Loucy (cell line): ENCODE results near the gene LOC128125822.

Experiments used
- H2AFZ ChIP-seq: fragments of 200-600 bp; sonication (generic); 2 replicates; pipeline ENCODE4 v1.6.0; 2016; ENCODE audit warnings: antibody characterized with exemption, mild to moderate bottlenecking, low read length, moderate library complexity
- H3F3A ChIP-seq: fragments of 200-600 bp; 2 replicates; pipeline ENCODE4 v1.6.0; 2016; ENCODE audit warnings: antibody characterized with exemption, low read depth, mild to moderate bottlenecking
- H3K27me3 ChIP-seq: fragments of 200-600 bp; sonication (generic); 2 replicates; pipeline ENCODE4 v1.6.1; 2014; ENCODE audit warnings: low read length, mild to moderate bottlenecking; ENCODE audit not compliant: insufficient read depth, poor library complexity, severe bottlenecking
- H3K36me3 ChIP-seq: fragments of 200-600 bp; sonication (generic); 2 replicates; pipeline ENCODE4 v1.6.1; 2016; ENCODE audit warnings: low read length; ENCODE audit not compliant: insufficient read depth
- H3K4me1 ChIP-seq: fragments of 200-600 bp; sonication (generic); 2 replicates; pipeline ENCODE4 v1.5.1; 2014; ENCODE audit warnings: low read length, mild to moderate bottlenecking; ENCODE audit not compliant: insufficient read depth, poor library complexity, severe bottlenecking
- H3K4me2 ChIP-seq: fragments of 200-600 bp; sonication (generic); 2 replicates; pipeline ENCODE4 v1.6.0; 2014; ENCODE audit warnings: antibody characterized with exemption, low read length, low read depth, mild to moderate bottlenecking; ENCODE audit not compliant: poor library complexity, severe bottlenecking
- H3K4me3 ChIP-seq: fragments of 200-600 bp; sonication (generic); 2 replicates; pipeline ENCODE4 v1.5.1; 2014; ENCODE audit warnings: low read length, mild to moderate bottlenecking, mixed read lengths; ENCODE audit not compliant: poor library complexity, severe bottlenecking
- H3K79me2 ChIP-seq: fragments of 200-600 bp; sonication (generic); 2 replicates; pipeline ENCODE4 v1.6.1; 2014; ENCODE audit warnings: low read length; ENCODE audit not compliant: insufficient read depth
- H3K9ac ChIP-seq: fragments of 200-600 bp; sonication (generic); 2 replicates; pipeline ENCODE4 v1.6.0; 2014; ENCODE audit warnings: mild to moderate bottlenecking, low read depth, low read length, moderate library complexity; ENCODE audit not compliant: poor library complexity, severe bottlenecking
- H3K9me2 ChIP-seq: fragments of 200-600 bp; sonication (generic); replicated peaks from 2 replicates; pipeline ENCODE4 v1.6.1; 2016; ENCODE audit warnings: low read depth, low read length, mixed read lengths
- H3K9me3 ChIP-seq: fragments of 200-600 bp; sonication (generic); 2 replicates; pipeline ENCODE4 v1.6.1; 2014; ENCODE audit warnings: mild to moderate bottlenecking, antibody characterized with exemption, low read length, low read depth; ENCODE audit not compliant: insufficient read depth
- H4K20me1 ChIP-seq: fragments of 200-600 bp; sonication (generic); 2 replicates; pipeline ENCODE4 v1.6.0; 2014; ENCODE audit warnings: antibody characterized with exemption, low read length, mild to moderate bottlenecking; ENCODE audit not compliant: insufficient read depth, poor library complexity, severe bottlenecking
- CTCF ChIP-seq: fragments of 200-600 bp; sonication (generic); conservative IDR thresholded peaks from 2 replicates; pipeline ENCODE4 v1.5.1; 2014; ENCODE audit warnings: mild to moderate bottlenecking, antibody characterized with exemption, low read length
- EZH2phosphoT487 ChIP-seq: fragments of 200-600 bp; IDR thresholded peaks from 2 replicates; pipeline ENCODE4 v1.6.1; 2018; ENCODE audit warnings: antibody characterized with exemption, mild to moderate bottlenecking, moderate library complexity, borderline replicate concordance

The LOC128125822 gene

DNA sequence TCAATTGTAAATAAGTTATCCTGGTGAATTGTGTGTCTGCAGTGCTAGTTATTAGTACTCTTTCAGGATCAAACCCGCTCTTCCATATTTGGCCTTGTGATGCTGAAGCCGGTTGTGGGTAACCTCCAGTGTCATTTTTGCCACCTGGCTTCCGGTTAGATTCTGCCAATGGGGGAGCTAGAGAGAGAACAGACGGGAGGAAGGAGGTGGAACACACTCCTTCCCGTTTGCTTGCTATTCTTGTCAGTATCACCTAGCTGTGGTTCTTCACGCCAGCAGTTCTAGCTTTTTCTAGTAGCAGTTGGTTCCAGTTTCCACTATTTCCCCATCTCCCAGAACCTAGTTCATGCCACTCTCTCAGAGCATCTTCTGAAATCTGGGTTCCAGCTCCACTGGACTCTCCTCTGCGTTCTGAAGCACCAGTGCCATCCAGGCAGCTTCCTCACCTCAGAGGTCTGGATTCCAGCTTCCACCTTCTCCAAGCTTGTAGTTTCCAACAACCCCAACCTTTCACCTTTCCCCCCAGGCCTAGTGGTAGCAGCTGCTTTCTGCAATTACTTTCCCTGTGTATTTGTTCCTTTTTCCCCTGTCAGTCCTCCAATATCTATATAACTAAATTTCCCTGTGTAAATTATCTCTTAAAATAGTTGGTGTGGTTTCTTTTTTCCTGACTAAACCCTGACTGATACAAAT lies 46.9 kb upstream of the LOC128125822 start:
- H3K27me3 ChIP-seq = no peaks in the 10 kb centered on the region
- H3K4me1 ChIP-seq = no peaks in the 10 kb centered on the region
- H3K79me2 ChIP-seq = no peaks in the 10 kb centered on the region
- H3F3A ChIP-seq = no peaks in the 10 kb centered on the region
- H3K9me3 ChIP-seq = no peaks in the 10 kb centered on the region
- no peak overlapping the region for H3K4me3 ChIP-seq
- TF ChIP-seq CTCF (no peak), EZH2phosphoT487 (no peak)
- no peaks in the 10 kb centered on the region for H3K9me2 ChIP-seq
- no peaks in the 10 kb centered on the region for H3K36me3 ChIP-seq
- H3K9ac ChIP-seq = no peak overlapping the region
- no peaks in the 10 kb centered on the region for H4K20me1 ChIP-seq
- H2AFZ ChIP-seq = no peak overlapping the region
- H3K4me2 ChIP-seq = no peak overlapping the region

DNA sequence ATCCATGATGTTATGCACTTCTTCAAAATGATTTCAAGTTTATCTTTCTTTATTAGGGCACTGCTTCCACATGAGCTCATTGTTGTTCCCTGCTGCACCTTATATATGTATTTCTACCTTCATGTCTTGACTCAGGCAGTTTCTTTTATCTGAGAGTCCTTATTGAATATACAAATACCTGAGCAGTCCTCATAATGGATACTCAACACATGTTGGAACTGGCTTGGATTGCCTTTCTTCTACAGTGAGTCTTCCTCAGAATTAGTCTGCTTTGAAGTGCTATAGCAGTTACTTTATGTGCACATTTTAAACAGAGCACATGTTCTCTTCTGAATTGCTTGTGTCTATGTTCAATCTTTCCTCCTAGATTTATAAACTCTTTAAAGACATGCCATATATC lies 45.3 kb upstream of the LOC128125822 start:
- H3K4me3 ChIP-seq = no peak overlapping the region
- no peak overlapping the region for H2AFZ ChIP-seq
- no peaks in the 10 kb centered on the region for H3K4me1 ChIP-seq
- H3K79me2 ChIP-seq = no peaks in the 10 kb centered on the region
- H3K27me3 ChIP-seq = no peaks in the 10 kb centered on the region
- H3F3A ChIP-seq = no peaks in the 10 kb centered on the region
- H3K9me2 ChIP-seq = no peaks in the 10 kb centered on the region
- no peaks in the 10 kb centered on the region for H3K9me3 ChIP-seq
- no peaks in the 10 kb centered on the region for H3K36me3 ChIP-seq
- no peak for TF ChIP-seq EZH2phosphoT487
- TF ChIP-seq CTCF = no peak
- no peak overlapping the region for H3K4me2 ChIP-seq
- H3K9ac ChIP-seq = no peak overlapping the region
- H4K20me1 ChIP-seq = no peaks in the 10 kb centered on the region

- H4K20me1 ChIP-seq = no peaks in the 10 kb centered on the region
- H3K9me3 ChIP-seq = no peaks in the 10 kb centered on the region
- no peak overlapping the region for H3K9ac ChIP-seq
- H3K36me3 ChIP-seq = no peaks in the 10 kb centered on the region
- no peaks in the 10 kb centered on the region for H3F3A ChIP-seq
- H2AFZ ChIP-seq = no peak overlapping the region
- no peaks in the 10 kb centered on the region for H3K27me3 ChIP-seq
- H3K4me1 ChIP-seq = no peaks in the 10 kb centered on the region
- no peak for TF ChIP-seq EZH2phosphoT487
- no peaks in the 10 kb centered on the region for H3K9me2 ChIP-seq
- no peaks in the 10 kb centered on the region for H3K79me2 ChIP-seq
- no peak overlapping the region for H3K4me3 ChIP-seq
- no peak overlapping the region for H3K4me2 ChIP-seq
Observed at GRCh38 chr6:63527658-63528514, 44.4 kb upstream of the LOC128125822 start.
